ENCODE measurements around the gene EVC. TPM values are rescaled to one million over a fixed set of nuclear protein-coding genes. Genes with fewer than 3 reads are reported as not detected.
"Not testable (repeated sequence)": the region's sequence is repeated elsewhere in the genome, so short reads cannot be mapped to it uniquely, and the experiment has no call there.

The EVC gene
- polyA plus RNA-seq, 1 donor: 52.7 TPM

GRCh38 chr4:5843573-5844530 lies 132.9 kb downstream of the EVC start:
- no peak for DNase-seq

- DNase-seq: no peak
These were observed 134.3 kb downstream of the EVC start for GRCh38 chr4:5845035-5845905.

GRCh38 chr4:5851637-5852301 lies 140.8 kb downstream of the EVC start:
- no peak for DNase-seq

GRCh38 chr4:5852523-5853202 lies 141.7 kb downstream of the EVC start:
- DNase-seq: no peak

- DNase-seq: no peak
These were observed 143.9 kb downstream of the EVC start for GRCh38 chr4:5854929-5855328.

GRCh38 chr4:5856362-5856761 lies 145.4 kb downstream of the EVC start:
- DNase-seq: not testable (repeated sequence)

GRCh38 chr4:5857199-5857598 lies 146.2 kb downstream of the EVC start:
- no peak for DNase-seq

GRCh38 chr4:5858020-5858769 lies 147.2 kb downstream of the EVC start:
- no peak for DNase-seq

- DNase-seq: no peak
These were observed 152.6 kb downstream of the EVC start for GRCh38 chr4:5863461-5864113.

Other genes starting within 250 kb of the EVC start
- 8.4 TPM for gene EVC2, start 2.6 kb upstream of the EVC start, polyA plus RNA-seq (ENCODE audit: insufficient read length)
- 69.3 TPM for gene CRMP1, start 181.9 kb downstream of the EVC start, polyA plus RNA-seq (ENCODE audit: insufficient read length)

Data from left kidney (tissue), 2 donors.